Chondrocyte (in vitro differentiated cells): Measurements from ENCODE around the gene NT5E. TPM values are rescaled to one million over a fixed set of nuclear protein-coding genes. Genes with fewer than 3 reads are reported as not detected.

ENCODE experiments used
- DNase-seq: peaks from one replicate; pipeline ENCODE4 v3.0.0; 2021; ENCODE audit warnings: mixed read lengths, low spot score
- H3K27ac Mint-ChIP-seq: one replicate; pipeline ENCODE4 v1.8.0; 2021; ENCODE audit warnings: mild to moderate bottlenecking, moderate library complexity, mixed read lengths; ENCODE audit not compliant: unreplicated experiment
- H3K27me3 Mint-ChIP-seq: 2 replicates; pipeline ENCODE4 v1.8.0; 2021; ENCODE audit warnings: low read depth, mixed read lengths
- H3K36me3 Mint-ChIP-seq: 2 replicates; pipeline ENCODE4 v1.8.0; 2021; ENCODE audit warnings: low read depth, mixed read lengths
- H3K4me1 Mint-ChIP-seq: 2 replicates; pipeline ENCODE4 v1.8.0; 2021; ENCODE audit warnings: low read depth, mild to moderate bottlenecking, mixed read lengths
- H3K4me3 Mint-ChIP-seq: one replicate; pipeline ENCODE4 v1.8.0; 2021; ENCODE audit warnings: mild to moderate bottlenecking, moderate library complexity, mixed read lengths; ENCODE audit not compliant: unreplicated experiment
- H3K9me3 Mint-ChIP-seq: 2 replicates; pipeline ENCODE4 v1.8.0; 2021; ENCODE audit warnings: low read depth, mixed read lengths
- total RNA-seq: library from RNA; stranded (reverse); gene quantifications from 3 replicates; pipeline ENCODE4 v1.2.1, GENCODE V29; 2021
- TF ChIP-seq, protein P1 (sequence below): fragments of 200-600 bp; sonication (generic); IDR thresholded peaks from 2 replicates; pipeline ENCODE4 v1.5.0; 2021; ENCODE audit warnings: antibody characterized with exemption, mild to moderate bottlenecking, moderate library complexity

NT5E gene
- total RNA-seq, 1 donor from 2014 or later, result 49.0 TPM

DNA sequence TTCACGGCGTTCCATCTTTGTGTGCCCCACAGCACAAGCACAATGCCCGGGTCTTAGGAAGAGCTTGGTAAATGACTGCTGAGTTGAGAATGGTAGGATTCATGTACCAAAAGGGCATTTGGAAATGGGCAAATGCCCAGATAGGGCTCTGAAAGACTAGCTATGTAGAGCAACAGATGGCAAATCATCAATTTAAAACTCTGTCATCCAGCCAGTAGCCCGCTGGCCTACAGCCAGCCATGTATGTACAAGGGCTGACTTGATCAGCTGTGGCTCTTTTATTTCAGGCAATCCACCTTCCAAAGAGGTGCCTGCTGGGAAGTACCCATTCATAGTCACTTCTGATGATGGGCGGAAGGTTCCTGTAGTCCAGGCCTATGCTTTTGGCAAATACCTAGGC lies 35.1 kb downstream of the NT5E start:
- Mint-ChIP-seq H3K27ac (no peak overlapping the region), H3K36me3 (peaks cover 8% of the 10 kb centered on the region), H3K4me3 (no peak overlapping the region), H3K9me3 (no peaks in the 10 kb centered on the region), H3K27me3 (no peaks in the 10 kb centered on the region), H3K4me1 (peaks cover 17% of the 10 kb centered on the region)
- DNase-seq, result no peak
- TF ChIP-seq, protein P1, sequence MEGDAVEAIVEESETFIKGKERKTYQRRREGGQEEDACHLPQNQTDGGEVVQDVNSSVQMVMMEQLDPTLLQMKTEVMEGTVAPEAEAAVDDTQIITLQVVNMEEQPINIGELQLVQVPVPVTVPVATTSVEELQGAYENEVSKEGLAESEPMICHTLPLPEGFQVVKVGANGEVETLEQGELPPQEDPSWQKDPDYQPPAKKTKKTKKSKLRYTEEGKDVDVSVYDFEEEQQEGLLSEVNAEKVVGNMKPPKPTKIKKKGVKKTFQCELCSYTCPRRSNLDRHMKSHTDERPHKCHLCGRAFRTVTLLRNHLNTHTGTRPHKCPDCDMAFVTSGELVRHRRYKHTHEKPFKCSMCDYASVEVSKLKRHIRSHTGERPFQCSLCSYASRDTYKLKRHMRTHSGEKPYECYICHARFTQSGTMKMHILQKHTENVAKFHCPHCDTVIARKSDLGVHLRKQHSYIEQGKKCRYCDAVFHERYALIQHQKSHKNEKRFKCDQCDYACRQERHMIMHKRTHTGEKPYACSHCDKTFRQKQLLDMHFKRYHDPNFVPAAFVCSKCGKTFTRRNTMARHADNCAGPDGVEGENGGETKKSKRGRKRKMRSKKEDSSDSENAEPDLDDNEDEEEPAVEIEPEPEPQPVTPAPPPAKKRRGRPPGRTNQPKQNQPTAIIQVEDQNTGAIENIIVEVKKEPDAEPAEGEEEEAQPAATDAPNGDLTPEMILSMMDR, result no peak

DNA sequence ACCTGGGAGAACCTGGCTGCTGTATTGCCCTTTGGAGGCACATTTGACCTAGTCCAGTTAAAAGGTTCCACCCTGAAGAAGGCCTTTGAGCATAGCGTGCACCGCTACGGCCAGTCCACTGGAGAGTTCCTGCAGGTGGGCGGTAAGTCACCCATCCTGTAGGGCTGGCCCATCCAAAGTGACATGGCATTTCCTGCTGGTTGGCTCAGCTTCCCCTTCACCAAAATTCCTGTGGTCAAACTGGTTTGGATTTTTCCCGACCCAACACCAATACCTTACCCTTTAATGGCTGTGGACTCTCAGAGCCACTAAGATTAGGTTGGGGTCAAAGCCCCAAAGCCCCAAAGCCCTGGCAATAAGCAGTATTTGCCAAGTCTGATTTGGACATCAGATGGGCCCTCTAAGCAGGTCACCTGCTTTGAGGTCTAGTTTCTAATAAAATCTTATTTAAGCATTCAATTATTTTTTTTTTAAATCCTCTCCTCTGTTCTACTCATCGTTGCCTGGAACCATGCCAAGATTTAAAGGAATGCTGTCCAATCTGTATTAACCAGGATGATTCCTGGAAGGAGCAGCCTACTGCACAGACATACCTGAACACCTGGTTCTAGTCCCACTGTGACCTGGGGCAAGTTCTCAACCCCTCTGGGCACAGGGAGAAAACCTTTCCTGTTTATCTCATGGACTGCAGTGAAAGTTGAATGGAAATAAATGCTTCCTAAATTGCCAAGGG lies 40.8 kb downstream of the NT5E start:
- peak overlapping the region; percentile 42 for H3K27ac Mint-ChIP-seq
- DNase-seq, result no peak
- no peaks in the 10 kb centered on the region for H3K9me3 Mint-ChIP-seq
- H3K4me1 Mint-ChIP-seq, result peaks cover 26% of the 10 kb centered on the region
- peaks cover 8% of the 10 kb centered on the region for H3K36me3 Mint-ChIP-seq
- H3K4me3 Mint-ChIP-seq, result no peak overlapping the region
- H3K27me3 Mint-ChIP-seq, result no peaks in the 10 kb centered on the region
- TF ChIP-seq, protein P1, result no peak

DNA sequence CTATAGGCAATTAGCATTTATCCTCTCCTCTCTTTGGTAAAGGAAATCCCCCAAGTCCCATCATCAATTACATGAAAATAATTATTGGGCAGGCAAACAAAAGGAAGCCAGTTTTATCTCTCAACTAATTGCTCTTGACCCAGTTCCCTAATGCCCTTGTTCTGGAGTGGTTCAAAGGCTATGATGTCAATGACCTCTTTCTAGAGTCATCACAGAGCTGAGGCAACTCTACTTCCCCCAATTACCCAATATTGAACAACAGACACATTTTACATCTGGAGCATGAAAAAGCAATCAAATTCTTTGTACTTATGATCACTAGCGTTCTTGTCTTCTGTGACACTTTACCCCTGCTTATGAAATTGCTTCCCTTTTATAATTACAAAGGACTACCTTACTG lies 43.5 kb downstream of the NT5E start:
- no peaks in the 10 kb centered on the region for H3K27me3 Mint-ChIP-seq
- H3K27ac Mint-ChIP-seq, result no peak overlapping the region
- no peak overlapping the region for H3K4me3 Mint-ChIP-seq
- TF ChIP-seq, protein P1, result no peak
- no peak for DNase-seq
- H3K4me1 Mint-ChIP-seq, result peaks cover 31% of the 10 kb centered on the region
- H3K36me3 Mint-ChIP-seq, result peaks cover 18% of the 10 kb centered on the region
- H3K9me3 Mint-ChIP-seq, result peaks cover 7% of the 10 kb centered on the region

DNA sequence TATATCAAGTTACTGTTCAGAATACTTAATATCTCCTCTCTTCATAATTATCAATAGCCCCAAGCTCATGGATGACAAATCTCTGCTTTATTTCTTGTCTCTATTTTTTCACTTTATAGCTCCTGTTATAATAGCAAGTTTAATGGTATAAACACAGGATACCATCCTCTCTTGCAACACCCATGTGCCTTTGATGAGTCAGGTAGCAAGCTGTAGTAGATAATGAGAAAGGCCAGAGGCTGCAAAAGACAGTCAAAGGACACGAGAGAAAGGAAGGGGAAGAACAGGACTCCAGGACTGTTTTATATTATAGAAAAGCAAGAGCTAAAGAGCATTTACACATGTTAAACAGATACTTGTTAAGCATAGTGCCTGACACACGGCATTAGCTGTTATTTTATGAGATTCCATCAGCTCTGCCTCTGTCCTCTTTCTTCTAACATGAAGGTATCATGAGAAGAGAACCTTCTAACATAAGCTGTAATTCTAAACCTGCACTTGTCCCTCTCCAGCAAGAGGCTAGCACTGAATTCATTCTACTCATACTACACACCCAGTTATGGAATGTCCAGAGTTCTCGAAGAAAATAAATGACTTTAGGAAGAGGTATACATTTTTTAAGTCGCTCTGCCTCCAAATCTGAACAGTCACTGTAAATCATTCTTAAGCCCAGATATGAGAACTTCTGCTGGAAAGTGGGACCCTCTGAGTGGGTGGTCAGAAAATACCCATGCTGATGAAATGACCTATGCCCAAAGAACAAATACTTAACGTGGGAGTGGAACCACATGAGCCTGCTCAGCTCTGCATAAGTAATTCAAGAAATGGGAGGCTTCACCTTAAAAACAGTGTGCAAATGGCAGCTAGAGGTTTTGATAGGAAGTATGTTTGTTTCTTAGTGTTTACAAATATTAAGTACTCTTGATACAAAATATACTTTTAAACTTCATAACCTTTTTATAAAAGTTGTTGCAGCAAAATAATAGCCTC lies 45.0 kb downstream of the NT5E start:
- H3K27ac Mint-ChIP-seq, result peak overlapping the region; percentile 18
- peaks cover 7% of the 10 kb centered on the region for H3K9me3 Mint-ChIP-seq
- TF ChIP-seq, protein P1, result no peak
- no peak overlapping the region for H3K4me3 Mint-ChIP-seq
- peaks cover 18% of the 10 kb centered on the region for H3K36me3 Mint-ChIP-seq
- peaks cover 42% of the 10 kb centered on the region for H3K4me1 Mint-ChIP-seq
- no peak for DNase-seq
- no peaks in the 10 kb centered on the region for H3K27me3 Mint-ChIP-seq

DNA sequence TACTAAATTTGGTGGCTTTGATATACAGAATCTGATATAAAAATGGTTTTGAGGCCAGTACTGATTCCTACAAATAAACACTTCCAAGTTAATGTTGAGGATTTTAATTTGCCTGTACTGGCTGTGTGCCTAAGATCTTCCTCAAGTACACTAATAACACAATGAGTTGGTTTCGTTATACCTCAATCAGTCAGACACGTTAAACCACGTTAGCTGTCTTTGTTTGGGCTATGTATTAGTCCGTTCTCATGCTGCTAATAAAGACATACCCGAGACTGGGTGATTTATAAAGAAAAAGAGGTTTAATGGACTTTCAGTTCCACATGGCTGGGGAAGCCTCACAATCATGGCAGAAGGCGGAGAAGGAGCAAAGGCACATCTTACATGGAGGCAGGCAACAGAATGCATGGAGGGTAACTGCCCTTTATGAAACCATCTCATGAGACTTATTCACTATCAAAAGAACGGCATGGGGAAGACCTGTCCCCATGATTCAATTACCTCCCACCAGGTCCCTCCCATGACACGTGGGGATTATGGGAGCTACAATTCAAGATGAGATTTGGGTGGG lies 46.2 kb downstream of the NT5E start:
- H3K27ac Mint-ChIP-seq, result no peak overlapping the region
- no peaks in the 10 kb centered on the region for H3K27me3 Mint-ChIP-seq

More for the DNA sequence above, 46.2 kb downstream of the NT5E start:
- TF ChIP-seq, protein P1, result no peak
- no peak for DNase-seq
- H3K4me3 Mint-ChIP-seq, result no peak overlapping the region
- H3K9me3 Mint-ChIP-seq, result peaks cover 7% of the 10 kb centered on the region
- H3K4me1 Mint-ChIP-seq, result peaks cover 34% of the 10 kb centered on the region
- H3K36me3 Mint-ChIP-seq, result peaks cover 18% of the 10 kb centered on the region
